GM18517 (cell line): ENCODE results near the gene ATP13A5.

Experiments used
- ATAC-seq: cut with Tn5 transposase; IDR thresholded peaks from one replicate; pipeline ENCODE4 v1.9.1; 2021; ENCODE audit warnings: mild to moderate bottlenecking, moderate library complexity; ENCODE audit not compliant: unreplicated experiment

The ATP13A5 gene

GRCh38 chr3:193347521-193348501, 30.7 kb downstream of the ATP13A5 start:
- no peak for ATAC-seq

- no peak for ATAC-seq
These were observed 32.3 kb downstream of the ATP13A5 start for GRCh38 chr3:193346259-193346658.

- ATAC-seq: no peak
These were observed 33.1 kb downstream of the ATP13A5 start for GRCh38 chr3:193345431-193345830.

- ATAC-seq: no peak
These were observed 34.1 kb downstream of the ATP13A5 start for GRCh38 chr3:193344486-193344885.

GRCh38 chr3:193343726-193344222, 34.8 kb downstream of the ATP13A5 start:
- ATAC-seq: no peak

- ATAC-seq: no peak
These were observed 36.0 kb downstream of the ATP13A5 start for GRCh38 chr3:193342551-193342950.

- ATAC-seq: no peak
These were observed 43.5 kb downstream of the ATP13A5 start for GRCh38 chr3:193335031-193335430.

GRCh38 chr3:193333229-193333628, 45.3 kb downstream of the ATP13A5 start:
- ATAC-seq: no peak

- no peak for ATAC-seq
These were observed 47.9 kb downstream of the ATP13A5 start for GRCh38 chr3:193330555-193331204.

- no peak for ATAC-seq
These were observed 60.8 kb downstream of the ATP13A5 start for GRCh38 chr3:193317682-193318300.

- no peak for ATAC-seq
These were observed 64.4 kb downstream of the ATP13A5 start for GRCh38 chr3:193314161-193314560.

- no peak for ATAC-seq
These were observed 65.2 kb downstream of the ATP13A5 start for GRCh38 chr3:193313061-193313958.

GRCh38 chr3:193310914-193311723, 67.4 kb downstream of the ATP13A5 start:
- no peak for ATAC-seq

- ATAC-seq: no peak
These were observed 73.2 kb downstream of the ATP13A5 start for GRCh38 chr3:193305356-193305755.

- ATAC-seq: no peak
These were observed 77.1 kb downstream of the ATP13A5 start for GRCh38 chr3:193301433-193301832.

GRCh38 chr3:193297421-193297820, 81.1 kb downstream of the ATP13A5 start:
- ATAC-seq: no peak

- ATAC-seq: no peak
These were observed 82.6 kb downstream of the ATP13A5 start for GRCh38 chr3:193295985-193296384.

GRCh38 chr3:193292386-193292785, 86.2 kb downstream of the ATP13A5 start:
- no peak for ATAC-seq

- ATAC-seq: no peak
These were observed 107.3 kb downstream of the ATP13A5 start for GRCh38 chr3:193271101-193271840.
